NCI-H146 (cell line): ENCODE results near the gene SIK3.

Source experiments
- DNase-seq: peaks from one replicate; lab custom pipeline; 2025; lab: John Stamatoyannopoulos, UW

Gene SIK3

DNA sequence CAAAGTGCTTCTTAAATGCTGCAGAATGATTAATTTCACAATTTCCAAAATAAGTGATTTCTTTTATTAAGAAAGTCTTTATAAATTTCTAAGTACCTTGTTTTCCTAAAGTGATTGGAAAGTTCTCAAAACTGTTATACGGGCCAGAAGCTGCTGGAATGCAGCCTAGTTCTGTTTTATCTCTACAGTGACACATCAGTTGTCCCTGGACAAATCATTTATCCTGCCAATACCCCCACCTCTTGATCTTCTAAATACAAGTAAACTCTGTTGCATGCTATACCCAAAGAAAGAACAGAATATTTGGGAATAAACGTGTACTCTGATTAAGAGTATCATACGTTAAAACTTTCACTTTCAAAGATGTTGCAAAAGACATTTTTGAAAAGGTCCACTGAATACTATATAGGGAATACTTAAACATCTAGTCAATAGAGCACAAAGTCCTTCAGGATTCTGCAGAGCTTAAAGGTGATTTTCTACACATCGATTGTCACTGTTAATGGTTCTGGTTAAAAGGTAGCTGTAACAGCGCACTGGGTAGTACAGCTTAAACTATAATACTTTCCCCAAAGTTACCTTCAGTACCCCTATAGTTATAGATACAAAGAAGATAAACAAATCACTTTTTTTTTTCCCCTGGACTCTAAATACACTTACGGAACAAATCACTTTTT lies 168.7 kb downstream of the SIK3 start:
- DNase-seq: no peak

- DNase-seq: no peak
Observed at GRCh38 chr11:116928845-116929244, 169.4 kb downstream of the SIK3 start.

GRCh38 chr11:116928102-116928777 lies 170.0 kb downstream of the SIK3 start:
- DNase-seq: no peak

DNA sequence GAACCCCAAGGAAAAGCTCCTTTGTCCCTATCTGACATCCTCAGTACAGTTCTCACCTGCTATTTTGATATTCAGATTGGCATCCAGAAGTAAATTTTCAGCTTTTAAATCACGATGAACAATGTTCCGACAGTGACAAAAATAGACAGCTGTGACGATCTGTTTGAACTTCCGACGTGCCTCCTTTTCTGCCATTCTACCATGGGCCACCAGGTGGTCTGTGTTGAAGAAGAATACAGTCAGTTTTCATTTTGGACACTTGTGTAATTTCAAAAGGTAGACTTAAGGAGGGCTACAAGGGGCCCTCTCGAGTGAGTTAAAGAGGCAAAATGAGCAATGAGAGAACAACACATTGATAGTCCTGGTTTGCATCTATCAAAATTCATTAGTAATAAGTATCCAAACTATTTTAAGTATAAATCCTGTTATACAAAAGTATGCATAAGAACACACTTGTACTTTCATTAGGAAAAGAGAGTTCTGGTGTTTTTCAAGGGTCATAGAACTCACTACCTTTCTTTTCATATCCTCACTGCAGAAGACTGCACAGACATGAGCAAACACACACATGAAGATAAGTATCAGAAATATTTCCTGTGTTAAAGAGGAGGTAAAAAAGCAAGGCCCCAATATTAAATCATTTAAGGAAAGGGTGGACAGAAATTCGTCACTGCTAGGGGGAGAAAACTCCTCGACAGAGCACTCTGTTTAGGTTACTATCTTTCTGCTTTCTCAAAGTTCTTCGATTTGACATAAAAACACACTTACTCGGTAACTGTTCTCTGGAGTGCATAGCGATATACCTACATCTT lies 170.9 kb downstream of the SIK3 start:
- DNase-seq: no peak

DNA sequence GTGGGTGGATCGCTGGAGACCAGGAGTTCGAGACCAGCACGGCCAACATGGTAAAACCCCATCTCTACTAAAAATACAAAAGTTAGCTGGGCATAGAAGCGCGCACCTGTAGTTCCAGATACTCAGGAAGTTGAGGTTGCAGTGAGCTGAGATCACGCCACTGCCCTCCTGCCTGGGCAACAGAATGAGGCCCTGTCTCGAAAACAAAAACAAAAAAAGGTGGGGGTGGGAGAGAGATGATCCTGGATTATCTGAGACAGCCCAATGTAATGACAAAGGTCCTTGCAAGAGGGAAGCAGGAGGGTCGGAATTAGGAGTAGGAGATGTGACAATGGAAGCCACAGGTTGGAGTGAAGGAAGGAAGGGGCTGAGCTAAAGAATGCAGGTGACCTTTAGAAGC lies 173.2 kb downstream of the SIK3 start:
- no peak for DNase-seq

GRCh38 chr11:116918925-116919655 lies 179.1 kb downstream of the SIK3 start:
- DNase-seq: no peak

GRCh38 chr11:116917632-116918031 lies 180.6 kb downstream of the SIK3 start:
- DNase-seq: no peak

DNA sequence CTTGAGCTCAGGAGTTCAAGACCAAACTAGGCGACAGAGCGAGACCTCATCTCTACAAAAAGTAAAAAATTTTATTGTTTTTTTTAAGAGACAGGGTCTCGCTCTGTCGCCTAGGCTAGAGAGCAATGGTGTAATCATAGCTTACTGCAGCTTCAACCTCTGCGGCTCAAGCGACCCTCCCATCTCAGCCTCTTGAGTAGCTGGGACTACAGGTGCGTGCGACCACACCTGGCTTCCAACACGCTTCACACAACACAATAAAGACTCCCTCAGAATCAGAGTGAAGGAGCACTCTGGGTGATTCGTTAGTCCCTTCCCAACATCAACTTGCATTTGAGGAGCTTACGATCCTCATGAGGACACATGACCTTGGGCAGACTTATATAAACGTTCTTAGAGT lies 181.3 kb downstream of the SIK3 start:
- DNase-seq: no peak

DNA sequence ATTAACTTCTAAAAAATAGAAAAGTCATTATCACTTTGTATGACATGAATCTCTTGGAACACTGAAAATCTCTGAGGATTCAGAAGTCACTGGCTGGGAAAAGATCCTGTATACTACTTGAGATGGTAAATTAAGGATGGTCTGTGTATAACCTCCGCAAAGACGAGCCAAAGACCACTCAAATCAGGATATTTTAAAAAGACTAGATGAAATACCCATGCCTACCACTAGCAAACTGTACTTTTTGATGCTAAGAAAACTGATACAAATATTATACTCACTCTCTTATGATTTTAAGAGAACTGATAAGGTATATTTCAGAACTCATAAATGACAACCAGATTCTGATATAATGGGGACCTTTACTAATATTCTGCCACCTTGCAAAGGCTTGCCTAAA lies 182.2 kb downstream of the SIK3 start:
- no peak for DNase-seq

DNA sequence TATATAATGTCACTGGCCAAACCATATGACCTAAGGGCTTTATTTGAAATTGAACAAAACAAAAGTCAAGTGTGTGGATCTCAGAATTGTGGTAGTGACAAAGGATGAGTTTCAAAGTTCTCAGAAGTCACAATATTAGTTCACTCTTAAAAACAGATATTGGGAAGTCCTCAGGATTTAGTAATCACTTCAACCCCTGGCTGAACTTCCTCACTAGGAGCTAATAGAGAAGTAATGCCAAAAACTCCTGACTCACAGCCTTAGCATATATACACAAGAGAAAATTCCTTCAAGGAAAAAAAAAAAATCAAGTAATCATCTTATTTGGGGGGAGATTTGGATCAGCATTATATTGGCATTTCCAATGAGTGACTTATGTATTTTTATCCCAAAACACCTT lies 185.2 kb downstream of the SIK3 start:
- no peak for DNase-seq

DNA sequence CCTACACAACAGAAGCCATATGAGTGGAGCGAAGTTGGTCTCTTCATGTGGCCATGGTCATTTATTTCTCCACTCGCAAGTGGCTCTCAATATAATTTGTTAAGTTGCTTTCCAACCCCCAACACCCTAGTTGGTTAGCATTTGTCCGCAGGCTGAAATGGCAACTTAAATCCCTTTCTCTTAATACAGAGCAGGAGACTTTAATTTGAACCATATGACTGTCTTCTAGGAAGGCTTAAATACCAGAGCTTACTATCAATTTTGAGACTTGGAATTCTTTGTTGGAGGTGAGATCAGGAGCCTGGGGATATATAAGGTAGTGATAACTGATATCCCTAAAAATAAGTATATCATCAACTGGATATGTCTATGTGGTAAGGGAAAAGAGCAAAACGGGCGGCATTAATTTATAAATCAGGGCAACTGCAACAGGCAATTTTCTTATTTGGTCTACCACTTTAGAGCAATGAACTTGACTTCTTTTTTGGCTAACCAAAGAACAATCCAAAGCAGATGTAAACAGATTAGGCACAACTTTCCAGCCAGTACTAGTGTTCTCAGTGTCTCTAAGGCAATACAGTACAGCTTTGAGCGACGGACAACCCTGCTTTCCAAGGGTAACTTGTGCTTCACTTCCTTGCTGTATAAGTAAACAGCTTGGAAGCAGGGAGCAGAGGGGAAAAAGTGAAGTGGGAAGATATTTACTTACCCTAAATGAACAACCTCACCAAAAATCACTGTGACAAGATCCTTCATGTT lies 186.1 kb downstream of the SIK3 start:
- no peak for DNase-seq

DNA sequence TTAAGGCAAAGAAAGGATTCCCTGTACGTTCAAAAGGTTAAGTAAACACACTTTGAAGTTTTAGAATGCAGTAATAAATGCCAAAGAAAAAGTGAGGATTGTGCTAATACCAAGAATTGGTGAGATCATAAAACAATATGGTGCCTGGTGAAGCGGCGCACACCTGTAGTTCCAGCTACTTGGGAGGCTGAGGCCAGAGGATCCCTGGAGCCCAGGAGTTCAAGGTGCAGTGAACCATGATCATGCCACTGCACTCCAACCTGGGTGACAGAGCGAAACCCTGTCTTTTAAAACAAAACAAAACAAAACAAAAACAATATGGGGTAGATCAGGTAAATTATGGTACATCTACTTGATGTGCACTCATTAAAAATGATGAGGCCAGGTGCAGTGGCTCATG lies 187.4 kb downstream of the SIK3 start:
- DNase-seq: no peak

DNA sequence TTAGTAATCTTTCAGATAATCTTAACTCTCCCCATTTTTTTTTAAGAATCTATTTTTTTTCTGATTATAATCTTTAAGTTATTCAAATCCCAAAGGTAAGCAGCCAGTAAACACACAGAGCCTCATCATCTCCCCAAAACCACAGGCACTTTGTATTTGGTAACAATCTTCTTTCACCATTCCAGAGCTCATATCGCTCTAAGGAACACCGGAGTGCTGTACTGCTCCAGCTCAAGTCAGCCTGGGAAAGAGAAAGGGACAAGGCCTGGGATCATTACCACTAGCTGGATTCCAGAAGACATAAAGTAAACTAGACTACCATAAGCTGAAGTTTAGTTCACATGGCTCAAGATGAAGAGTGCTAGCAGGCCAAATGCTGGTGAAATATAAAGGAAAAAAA lies 187.8 kb downstream of the SIK3 start:
- no peak for DNase-seq

GRCh38 chr11:116909245-116909644 lies 189.0 kb downstream of the SIK3 start:
- no peak for DNase-seq

- DNase-seq: no peak
Observed at GRCh38 chr11:116906479-116906878, 191.7 kb downstream of the SIK3 start.

- no peak for DNase-seq
Observed at GRCh38 chr11:116903090-116903489, 195.1 kb downstream of the SIK3 start.

DNA sequence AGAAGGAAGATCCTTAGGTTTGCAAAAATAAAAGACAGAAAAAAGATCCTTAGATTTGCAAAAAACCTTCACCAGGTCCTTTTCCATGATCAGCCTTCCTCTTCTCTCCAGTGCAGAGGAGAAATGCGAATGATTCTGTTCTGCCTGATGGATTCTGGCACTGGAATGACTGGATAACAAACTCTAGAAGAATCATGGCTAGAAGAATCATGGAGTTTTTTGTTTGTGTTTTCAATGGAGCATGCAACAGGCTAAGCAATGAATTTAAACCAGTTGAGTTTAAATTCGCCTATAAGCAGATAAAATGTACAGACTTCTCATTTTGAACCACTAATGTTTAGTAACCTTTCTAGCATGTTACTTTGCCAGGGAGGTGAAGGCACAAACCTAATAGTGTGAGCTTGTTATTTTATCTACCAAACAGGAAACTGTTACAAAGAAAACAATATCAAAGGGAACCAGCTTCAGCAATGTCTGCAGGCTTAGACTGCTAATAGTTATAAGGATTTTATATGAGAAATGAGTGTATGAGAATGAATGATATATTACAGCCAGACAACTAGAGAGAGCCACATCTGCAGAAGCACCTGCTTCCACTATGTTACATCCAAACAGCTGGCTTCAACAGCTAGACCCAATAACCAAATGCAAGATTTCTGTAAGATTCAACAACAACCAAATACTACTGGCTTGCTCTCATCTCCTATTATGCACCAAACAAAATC lies 196.1 kb downstream of the SIK3 start:
- DNase-seq: no peak

DNA sequence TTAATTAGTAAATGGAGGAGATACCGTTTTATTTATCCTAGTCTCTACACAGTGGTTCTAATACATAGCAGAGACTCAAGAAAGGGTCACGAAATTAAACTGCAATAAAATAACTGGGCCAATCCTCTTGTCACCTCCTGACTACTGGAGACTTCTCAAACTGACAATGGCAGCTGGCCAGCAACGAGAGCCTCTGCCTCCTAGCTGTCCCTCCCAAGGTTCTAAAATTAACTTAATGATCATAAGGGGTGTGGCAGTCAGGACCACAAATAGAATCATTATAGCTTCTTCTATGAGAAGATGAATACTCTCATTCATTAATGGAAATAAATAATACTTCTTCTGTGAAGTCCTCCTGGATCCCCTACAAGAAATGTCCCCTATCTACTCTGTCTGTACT lies 197.0 kb downstream of the SIK3 start:
- DNase-seq: no peak

GRCh38 chr11:116896211-116896610 lies 202.0 kb downstream of the SIK3 start:
- no peak for DNase-seq

GRCh38 chr11:116895048-116895757 lies 203.0 kb downstream of the SIK3 start:
- no peak for DNase-seq
